NCI-H2107 treated with DMSO at 0.1 percent for 48 hours (cell line): ENCODE measurements around the gene EFHD2.
"Not testable (repeated sequence)": the region's sequence is repeated elsewhere in the genome, so short reads cannot be mapped to it uniquely, and the experiment has no call there.

Experiments used
- DNase-seq: peaks from one replicate; lab custom pipeline; 2025; ENCODE audit not compliant: unreplicated experiment; lab: John Stamatoyannopoulos, UW

The EFHD2 gene

DNA sequence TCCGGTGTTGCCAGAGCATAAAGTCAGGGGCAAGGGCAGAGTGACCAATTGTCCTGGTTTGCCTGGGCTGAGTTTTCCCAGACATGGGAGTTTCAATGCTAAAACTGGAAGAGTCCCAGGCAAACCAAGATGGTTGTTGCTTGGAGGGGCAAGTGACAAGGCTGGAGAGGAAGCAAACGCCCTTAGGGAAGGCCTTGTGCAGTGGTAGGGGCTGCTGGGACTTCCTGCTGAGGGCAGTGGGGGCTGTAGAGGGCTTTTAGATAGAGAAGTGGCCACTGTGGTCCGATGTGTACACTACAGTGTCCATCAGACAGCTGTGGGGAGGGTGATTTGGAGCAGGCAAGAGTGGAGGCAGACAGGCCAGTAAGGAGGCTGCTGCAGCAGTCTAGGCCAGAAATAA, 39.9 kb downstream of the EFHD2 start:
- DNase-seq, result no peak

- DNase-seq, result no peak
These were observed 41.5 kb downstream of the EFHD2 start for GRCh38 chr1:15451014-15451722.

- DNase-seq, result no peak
These were observed 42.5 kb downstream of the EFHD2 start for GRCh38 chr1:15452216-15452615.

GRCh38 chr1:15452866-15453571, 43.3 kb downstream of the EFHD2 start:
- no peak for DNase-seq

DNA sequence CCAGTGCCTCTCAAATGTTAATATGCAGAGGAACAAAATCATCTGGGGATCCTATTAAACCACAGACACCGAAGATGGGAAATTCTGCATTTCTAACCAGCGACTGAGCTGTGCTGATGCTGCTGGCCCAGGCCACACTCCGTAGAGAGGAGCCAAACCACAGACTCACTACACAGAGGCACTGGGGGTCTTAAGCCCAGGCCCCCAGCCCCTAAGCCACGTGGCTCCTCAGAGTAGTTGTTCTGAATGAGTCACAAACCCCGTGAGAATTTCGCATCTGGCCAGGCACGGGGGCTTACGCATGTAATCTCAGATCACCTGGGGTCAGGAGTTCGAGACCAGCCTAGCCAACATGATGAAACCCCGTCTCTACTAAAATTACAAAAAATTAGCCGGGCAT, 44.0 kb downstream of the EFHD2 start:
- no peak for DNase-seq

DNA sequence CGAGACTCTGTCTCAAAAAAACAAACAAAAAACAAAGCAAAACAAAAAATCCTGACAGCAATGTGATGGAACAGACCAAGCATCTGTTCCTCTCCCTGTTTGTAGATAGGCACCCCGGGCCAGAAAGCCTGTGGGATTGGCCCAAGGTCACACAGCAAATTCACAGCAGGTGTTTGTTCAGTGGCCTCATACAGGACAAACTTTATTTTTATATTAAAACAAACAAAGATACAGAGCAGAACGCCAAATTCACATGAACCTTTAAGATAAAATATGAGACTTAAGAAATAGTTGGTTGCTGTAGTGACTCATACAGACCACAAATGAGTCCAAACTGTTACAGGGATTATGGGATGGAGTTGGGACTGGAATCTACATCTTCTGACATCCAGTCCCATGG, 44.6 kb downstream of the EFHD2 start:
- no peak for DNase-seq

DNA sequence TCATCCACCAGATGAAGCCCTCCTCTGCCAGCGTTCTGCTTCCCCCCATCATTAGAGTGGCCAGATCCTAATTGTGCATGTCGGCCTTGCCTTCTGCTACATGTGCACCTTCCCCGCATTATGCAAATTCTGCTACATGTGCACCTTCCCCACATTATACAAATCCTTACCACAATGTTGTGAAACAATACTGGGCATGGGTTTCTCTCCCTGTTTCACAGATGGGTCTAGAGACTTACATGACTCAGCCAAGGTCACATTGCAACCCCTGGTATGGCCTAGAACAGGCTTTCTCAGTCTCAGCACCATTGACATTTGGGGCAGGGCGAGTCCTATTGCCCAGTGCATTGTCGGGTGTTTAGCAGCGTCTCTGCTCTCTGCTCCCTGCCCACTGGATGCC, 45.8 kb downstream of the EFHD2 start:
- no peak for DNase-seq

DNA sequence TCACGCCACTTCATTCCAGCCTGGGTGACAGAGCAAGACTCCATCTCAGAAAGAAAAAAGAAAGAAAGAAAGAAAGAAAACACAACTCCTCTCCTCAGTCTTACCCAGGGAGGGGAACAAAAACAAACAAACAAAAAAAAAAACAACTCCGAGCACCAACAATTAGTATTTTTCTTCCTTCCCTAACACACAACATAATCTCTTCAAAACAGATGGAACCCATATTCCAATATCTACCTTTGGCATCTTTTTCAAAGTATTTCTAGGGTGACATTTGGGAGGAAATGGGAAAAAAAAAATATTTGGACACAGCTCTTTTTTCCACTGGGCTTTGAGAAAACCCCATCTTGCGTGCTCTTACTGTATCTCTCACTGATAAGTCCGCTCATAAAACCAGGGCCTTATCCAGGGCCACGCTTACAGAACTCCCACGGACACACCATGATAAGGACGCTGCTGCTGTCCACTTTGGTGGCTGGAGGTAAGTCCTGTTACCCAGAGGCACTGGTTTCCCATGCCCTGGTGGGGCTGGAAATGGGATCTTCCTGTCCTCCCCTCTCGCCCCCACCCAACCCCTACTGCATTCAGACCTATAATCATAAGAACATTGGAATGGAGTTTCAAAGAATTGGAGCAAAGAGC, 46.7 kb downstream of the EFHD2 start, which contains the start of gene CELA2A:
Gene CELA2A (plus strand): TSS at position 420 of the 642 bp plus-strand sequence. CDS start 22 bp downstream, at position 442.
- DNase-seq, result no peak

- no peak for DNase-seq
These were observed 47.9 kb downstream of the EFHD2 start for GRCh38 chr1:15457585-15457984.

GRCh38 chr1:15458388-15458787, 48.7 kb downstream of the EFHD2 start:
- not testable (repeated sequence) for DNase-seq

- DNase-seq, result peak; percentile 54
These were observed 50.4 kb downstream of the EFHD2 start for GRCh38 chr1:15459771-15460707.

DNA sequence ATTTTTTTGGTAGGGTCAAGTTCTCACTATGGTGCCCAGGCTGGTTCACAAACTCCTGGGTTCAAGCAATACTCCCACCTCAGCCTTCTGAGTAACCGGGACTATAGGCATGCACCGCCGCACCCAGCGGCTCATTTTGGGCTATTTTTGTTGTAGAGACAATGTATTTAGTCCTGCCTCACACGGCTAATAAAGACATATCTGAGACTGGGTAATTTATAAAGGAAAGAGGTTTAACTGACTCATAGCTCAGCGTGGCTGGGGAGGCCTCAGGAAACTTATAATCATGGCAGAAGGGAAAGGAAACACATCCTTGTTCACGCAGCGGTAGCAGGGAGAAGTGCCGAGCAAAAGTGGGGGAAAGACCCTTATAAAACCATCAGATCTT, 51.0 kb downstream of the EFHD2 start:
- DNase-seq, result no peak

- DNase-seq, result peak; percentile 85
These were observed 53.5 kb downstream of the EFHD2 start for GRCh38 chr1:15463064-15463800.

- not testable (repeated sequence) for DNase-seq
These were observed 54.2 kb downstream of the EFHD2 start for GRCh38 chr1:15463926-15464322.

DNA sequence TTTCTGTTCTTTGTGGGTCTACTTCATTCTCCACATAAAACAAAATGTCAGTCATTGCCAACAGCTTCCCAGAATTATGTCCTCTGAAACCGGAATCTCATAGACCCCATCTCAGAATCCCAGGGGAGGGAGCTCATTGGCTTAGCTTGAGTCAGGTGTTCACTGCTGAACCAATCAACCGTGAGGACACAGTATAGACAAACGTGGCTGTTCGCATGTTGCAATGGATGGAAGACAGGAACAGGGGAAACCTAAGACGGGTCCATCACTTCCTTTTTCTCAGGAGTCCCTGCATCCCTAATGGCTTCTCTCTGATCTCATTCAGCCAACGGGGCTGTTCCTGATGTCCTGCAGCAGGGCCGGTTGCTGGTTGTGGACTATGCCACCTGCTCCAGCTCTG, 56.0 kb downstream of the EFHD2 start:
- no peak for DNase-seq

DNA sequence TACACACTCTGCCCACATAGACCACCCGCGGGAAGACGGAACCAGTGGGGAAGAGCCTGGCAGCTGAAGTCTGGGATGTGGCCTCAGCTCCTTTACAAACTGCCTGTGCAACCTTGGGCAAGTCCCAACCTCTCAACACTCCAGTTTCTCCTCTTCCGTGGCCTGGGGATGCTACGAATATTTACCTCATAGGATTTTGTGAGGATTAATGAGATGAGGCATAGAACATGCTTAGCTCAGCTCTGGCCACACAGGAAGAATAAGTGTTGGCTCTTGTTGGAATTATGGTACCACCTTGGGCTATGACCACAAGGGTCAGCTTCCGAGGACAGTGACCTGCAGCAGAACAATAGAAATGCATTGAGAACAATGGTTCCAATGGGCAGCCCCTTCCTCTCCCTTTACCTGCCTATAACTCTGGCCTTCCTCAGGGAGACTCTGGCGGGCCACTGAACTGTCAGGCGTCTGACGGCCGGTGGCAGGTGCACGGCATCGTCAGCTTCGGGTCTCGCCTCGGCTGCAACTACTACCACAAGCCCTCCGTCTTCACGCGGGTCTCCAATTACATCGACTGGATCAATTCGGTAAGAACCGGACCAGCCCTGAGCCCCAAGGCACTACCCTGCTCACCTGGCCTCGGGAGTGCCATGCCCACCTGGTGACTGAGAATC, 57.4 kb downstream of the EFHD2 start:
- DNase-seq, result not testable (repeated sequence)

DNA sequence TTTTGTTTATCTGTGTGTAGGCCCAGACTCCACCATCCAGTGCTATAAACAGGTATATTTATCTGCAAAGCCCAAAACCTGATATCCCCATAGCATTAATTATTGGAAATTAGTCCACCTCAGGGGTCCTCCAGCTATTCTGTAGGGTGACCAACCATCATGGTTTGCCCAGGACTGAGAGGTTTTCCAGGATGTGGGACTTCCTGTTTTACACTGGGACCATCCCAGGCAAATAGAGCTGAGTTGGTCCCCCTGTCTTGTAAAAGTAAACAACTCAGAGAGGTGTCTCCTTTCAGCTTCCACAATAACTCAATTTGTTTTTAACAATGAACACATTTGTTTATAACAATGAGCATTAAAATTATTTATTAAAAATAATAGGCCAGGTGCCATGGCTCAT, 58.5 kb downstream of the EFHD2 start:
- no peak for DNase-seq

DNA sequence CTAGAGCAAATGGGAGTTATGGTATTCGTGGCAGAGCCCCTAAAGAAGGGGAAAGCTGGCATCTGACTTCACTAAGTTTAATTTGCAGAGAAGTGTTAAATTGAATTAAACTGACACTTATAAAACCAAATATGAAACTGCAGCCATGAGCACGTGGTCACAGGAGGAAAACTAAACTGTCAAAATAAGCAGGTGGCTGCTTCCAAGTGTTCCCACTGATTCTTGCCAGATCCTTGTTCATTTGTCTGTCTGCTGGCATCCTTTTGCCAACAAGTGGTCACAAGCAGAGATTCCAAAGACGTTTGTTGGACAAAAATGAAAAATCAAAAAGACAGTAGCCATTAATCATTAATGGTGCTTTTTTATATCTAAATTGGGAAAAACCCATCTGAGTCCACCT, 59.7 kb downstream of the EFHD2 start:
- no peak for DNase-seq

GRCh38 chr1:15469821-15470448, 60.2 kb downstream of the EFHD2 start:
- DNase-seq, result not testable (repeated sequence)
